Measurements from ENCODE around the gene STOX2. TPM values are rescaled to one million over a fixed set of nuclear protein-coding genes. Genes with fewer than 3 reads are reported as not detected.
A peak's percentile ranks its signal among the peaks of the same experiment; 100 is the strongest.

STOX2 gene, protein sequence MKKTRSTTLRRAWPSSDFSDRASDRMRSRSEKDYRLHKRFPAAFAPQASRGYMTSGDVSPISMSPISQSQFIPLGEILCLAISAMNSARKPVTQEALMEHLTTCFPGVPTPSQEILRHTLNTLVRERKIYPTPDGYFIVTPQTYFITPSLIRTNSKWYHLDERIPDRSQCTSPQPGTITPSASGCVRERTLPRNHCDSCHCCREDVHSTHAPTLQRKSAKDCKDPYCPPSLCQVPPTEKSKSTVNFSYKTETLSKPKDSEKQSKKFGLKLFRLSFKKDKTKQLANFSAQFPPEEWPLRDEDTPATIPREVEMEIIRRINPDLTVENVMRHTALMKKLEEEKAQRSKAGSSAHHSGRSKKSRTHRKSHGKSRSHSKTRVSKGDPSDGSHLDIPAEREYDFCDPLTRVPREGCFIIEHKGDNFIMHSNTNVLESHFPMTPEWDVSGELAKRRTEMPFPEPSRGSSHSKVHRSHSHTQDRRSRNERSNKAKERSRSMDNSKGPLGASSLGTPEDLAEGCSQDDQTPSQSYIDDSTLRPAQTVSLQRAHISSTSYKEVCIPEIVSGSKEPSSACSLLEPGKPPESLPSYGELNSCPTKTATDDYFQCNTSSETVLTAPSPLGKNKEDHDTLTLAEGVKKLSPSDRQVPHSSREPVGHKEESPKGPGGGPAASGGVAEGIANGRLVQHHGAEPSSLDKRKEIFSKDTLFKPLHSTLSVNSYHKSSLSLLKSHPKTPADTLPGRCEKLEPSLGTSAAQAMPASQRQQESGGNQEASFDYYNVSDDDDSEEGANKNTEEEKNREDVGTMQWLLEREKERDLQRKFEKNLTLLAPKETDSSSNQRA (N-terminal part only)
- total RNA-seq = 10 to 100 TPM in 2 of 4 donors, 1 to 10 TPM in 2; 4.2 to 14.9 (median 10.9) TPM

DNA sequence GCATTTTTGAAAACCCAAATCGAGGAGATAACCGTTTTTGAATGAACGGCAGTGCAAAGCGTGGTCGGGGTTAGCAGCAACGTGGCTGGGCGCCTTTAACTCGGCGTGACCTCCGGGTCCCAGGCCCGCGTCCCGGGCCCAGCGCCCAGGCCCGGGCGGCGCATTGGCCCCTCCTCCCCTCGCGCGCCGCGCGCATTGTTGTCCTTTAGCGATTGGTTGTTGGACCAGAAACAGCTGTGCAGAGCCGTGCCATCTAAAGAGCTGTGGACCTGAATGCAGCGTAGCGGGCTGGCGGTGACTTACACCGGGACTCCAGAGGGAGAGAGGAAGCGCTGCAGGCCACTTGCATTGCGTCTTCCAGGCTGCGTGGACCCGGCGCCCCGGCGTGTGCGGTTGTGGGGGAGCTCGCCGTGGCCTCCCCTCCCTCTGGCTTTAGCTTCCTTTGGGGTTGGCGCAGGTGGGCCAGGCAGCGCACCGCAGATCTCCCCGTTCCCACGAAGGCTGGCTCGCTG is at the start of gene STOX2:
STOX2 (plus strand) TSS at position 227 of the 512 bp plus-strand sequence. CDS start 1,484 bp downstream, outside the sequence.
- intact Hi-C loops (cut with DNase I; ENCODE audit: low total_unique reads) = no loop called here
- 0 to 1% methylated on average over 30 to 45 of the region's 45 CpGs for WGBS, 2 donors

DNA sequence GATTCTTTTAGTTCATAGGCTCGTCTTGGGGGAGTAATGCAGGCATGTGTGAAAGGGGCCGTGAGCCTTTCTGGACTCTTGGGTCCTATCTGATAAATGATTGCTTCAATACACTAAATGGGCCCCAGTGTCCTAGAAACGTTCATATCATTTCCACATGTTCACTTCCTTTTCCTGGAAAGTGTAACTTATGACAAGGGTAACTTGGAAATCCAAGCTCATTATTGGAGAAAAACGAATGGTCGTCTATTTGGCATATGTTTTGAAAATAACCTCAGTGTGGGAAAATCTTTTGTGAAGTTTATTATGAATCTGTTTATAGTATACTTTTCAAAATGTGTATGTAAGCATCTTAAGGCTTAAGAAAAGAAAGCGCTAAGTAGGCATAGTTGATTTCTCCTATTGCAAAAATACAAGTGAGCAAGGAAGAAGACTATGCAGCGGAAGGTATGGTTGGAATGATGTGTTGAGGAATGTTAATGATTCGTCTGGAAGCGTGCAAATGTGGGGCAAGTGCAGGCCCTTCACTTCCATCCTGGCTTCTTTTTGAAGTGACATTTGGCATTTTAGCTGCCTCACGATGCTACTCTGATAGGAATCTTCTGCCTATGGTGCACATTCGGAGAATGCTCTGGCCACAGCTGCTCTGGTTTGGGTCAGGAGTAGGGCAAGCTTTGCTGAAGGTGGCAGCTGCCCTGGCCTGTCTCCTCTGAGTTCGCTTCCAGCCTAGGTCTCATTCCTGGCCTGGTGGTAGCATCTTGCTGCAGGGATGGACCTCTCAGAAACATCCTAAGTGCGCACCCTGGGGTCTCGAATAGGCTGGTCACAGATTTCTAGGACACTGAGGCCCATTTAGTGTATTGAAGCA is 49.5 kb upstream of the STOX2 start:
- H3K4me3 ChIP-seq (ENCODE audit: low read depth, poor library complexity, severe bottlenecking) = no peak overlapping the region
- DNase-seq (ENCODE audit: low spot score in 2 of 2) = no peak
- 77 to 80% methylated on average over 14 of the region's 14 CpGs for WGBS, 2 donors
- TF ChIP-seq POLR2A (IDR thresholded peaks at IDR 0.05) (no peak), CTCF (IDR thresholded peaks at IDR 0.05) (no peak)
- intact Hi-C loops (cut with DNase I; ENCODE audit: low total_unique reads) = no loop called here

More for the DNA sequence above, at the start of gene STOX2:
- peak within 1 kb of the TSS; percentile 66 for H3K4me3 ChIP-seq (ENCODE audit: low read depth, poor library complexity, severe bottlenecking)
- TF ChIP-seq CTCF (IDR thresholded peaks at IDR 0.05) (no peak), POLR2A (IDR thresholded peaks at IDR 0.05) (no peak)
- DNase-seq (ENCODE audit: low spot score in 2 of 2) = peak; percentile 53 to 91

DNA sequence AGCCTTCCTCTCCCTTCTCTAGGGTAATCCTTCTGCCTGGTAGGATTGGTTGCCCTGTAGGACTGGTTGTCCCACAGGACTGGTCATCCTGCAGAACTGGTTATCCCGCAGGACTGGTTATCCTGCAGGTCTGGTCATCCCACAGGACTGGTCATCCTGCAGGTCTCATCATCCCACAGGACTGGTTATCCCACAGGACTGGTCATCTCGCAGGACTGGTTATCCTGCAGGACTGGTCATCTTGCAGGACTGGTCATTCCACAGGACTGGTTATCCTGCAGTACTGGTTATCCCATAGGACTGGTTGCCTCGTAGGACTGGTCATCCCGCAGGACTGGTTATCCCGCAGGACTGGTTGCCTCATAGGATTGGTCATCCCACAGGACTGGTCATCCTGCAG is 48.1 kb upstream of the STOX2 start:
- no peak for DNase-seq (ENCODE audit: low spot score in 2 of 2)
- TF ChIP-seq CTCF (IDR thresholded peaks at IDR 0.05) (no peak), POLR2A (IDR thresholded peaks at IDR 0.05) (no peak)
- H3K4me3 ChIP-seq (ENCODE audit: low read depth, poor library complexity, severe bottlenecking) = no peak overlapping the region
- intact Hi-C loops (cut with DNase I; ENCODE audit: low total_unique reads) = no loop called here
- 45 to 50% methylated on average over 4 to 5 of the region's 5 CpGs for WGBS, 2 donors

- DNase-seq (ENCODE audit: low spot score in 2 of 2) = no peak
- H3K4me3 ChIP-seq (ENCODE audit: low read depth, poor library complexity, severe bottlenecking) = no peak overlapping the region
- WGBS, 2 donors = 83 to 95% methylated on average over 14 of the region's 14 CpGs
- TF ChIP-seq POLR2A (IDR thresholded peaks at IDR 0.05) = no peak
- TF ChIP-seq CTCF (IDR thresholded peaks at IDR 0.05) = no peak
- intact Hi-C loops (cut with DNase I; ENCODE audit: low total_unique reads) = no loop called here
Observed at GRCh38 chr4:183858011-183858615, 47.0 kb upstream of the STOX2 start.

DNA sequence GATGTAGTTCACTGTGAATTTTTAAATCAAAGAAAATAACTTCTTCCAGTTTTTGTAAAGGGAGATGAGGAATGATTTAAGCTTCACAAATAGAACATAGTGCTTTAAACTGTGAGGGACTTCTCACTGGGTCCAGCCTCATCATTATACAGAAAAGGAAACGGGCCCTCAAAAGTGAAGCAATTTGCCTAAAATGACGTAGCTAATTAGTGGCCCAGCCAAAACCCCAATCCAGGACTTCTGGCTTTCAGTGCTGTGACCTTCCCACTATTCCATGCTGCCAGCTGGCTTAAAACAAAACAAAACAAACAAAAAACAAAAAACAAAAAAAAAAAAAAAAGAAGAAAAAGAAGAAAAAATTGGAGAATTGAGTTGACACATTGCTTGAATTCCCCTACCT is 45.0 kb upstream of the STOX2 start:
- WGBS, 2 donors = 54 to 57% methylated on average over 2 of the region's 2 CpGs
- DNase-seq (ENCODE audit: low spot score in 2 of 2) = no peak

More for the DNA sequence above, 45.0 kb upstream of the STOX2 start:
- intact Hi-C loops (cut with DNase I; ENCODE audit: low total_unique reads) = no loop called here
- TF ChIP-seq POLR2A (IDR thresholded peaks at IDR 0.05) (no peak), CTCF (IDR thresholded peaks at IDR 0.05) (no peak)
- no peak overlapping the region for H3K4me3 ChIP-seq (ENCODE audit: low read depth, poor library complexity, severe bottlenecking)
